Esophagus squamous epithelium (tissue), 5 donors: ENCODE results near the gene FOXRED2. TPM values are rescaled to one million over a fixed set of nuclear protein-coding genes. Genes with fewer than 3 reads are reported as not detected.
"Not testable (repeated sequence)": the region's sequence is repeated elsewhere in the genome, so short reads cannot be mapped to it uniquely, and the experiment has no call there.

Source experiments
- DNase-seq: peaks from one replicate; lab custom pipeline; 2025; lab: John Stamatoyannopoulos, UW
- H3K27ac ChIP-seq, 4 donors: fragments of 200-600 bp; sonication (generic); one replicate each; pipeline ENCODE4 v1.5.1; 2016 to 2019; ENCODE audit warnings: mild to moderate bottlenecking in 1 of 4
- H3K27me3 ChIP-seq, 4 donors: fragments of 200-600 bp; sonication (generic); 1 replicate in 3 of 4; 2 replicates in 1 of 4; pipeline versions ENCODE4 v1.5.1 to v1.6.0; 2017 to 2021; ENCODE audit warnings: antibody characterized with exemption in 1 of 4
- H3K36me3 ChIP-seq, 3 donors: fragments of 200-600 bp; sonication (generic); one replicate each; pipeline ENCODE4 v1.5.1; 2016 to 2019
- H3K4me1 ChIP-seq, 3 donors: fragments of 200-600 bp; sonication (generic); one replicate each; pipeline ENCODE4 v1.5.1; 2017 to 2019
- H3K4me3 ChIP-seq, 4 donors: fragments of 200-600 bp; sonication (generic); 1 replicate in 3 of 4; 2 replicates in 1 of 4; pipeline ENCODE4 v1.5.1; 2016 to 2019; ENCODE audit warnings: mild to moderate bottlenecking in 2 of 4, moderate library complexity in 1 of 4
- H3K9me3 ChIP-seq, 3 donors: fragments of 200-600 bp; sonication (generic); one replicate each; pipeline ENCODE4 v1.5.1; 2016 to 2019
- CTCF ChIP-seq, 6 experiments: fragments of 450-650 bp in 4 of 6; fragments of 200-600 bp in 2 of 6; sonication (generic) in 2 of 6; IDR thresholded peaks; one replicate each; pipeline ENCODE4 v1.5.1; 2016 to 2019; ENCODE audit warnings: antibody characterized with exemption in 6 of 6, mild to moderate bottlenecking in 4 of 6, moderate library complexity in 4 of 6
- POLR2A ChIP-seq, 4 donors: fragments of 450-650 bp; IDR thresholded peaks; one replicate each; pipeline ENCODE4 v1.6.1; 2017; ENCODE audit warnings: antibody characterized with exemption in 4 of 4, mild to moderate bottlenecking in 4 of 4, moderate library complexity in 3 of 4
- WGBS, 2 donors: methylation state at CpG; one replicate each; pipeline ENCODE4 v1.1.5; 2018; 5-methylcytosine and 5-hydroxymethylcytosine counted together
- intact Hi-C: fragments of 100-400 bp; cut with DNase I; formaldehyde crosslinking; loops from one replicate; pipeline ENCODE4 v1.15.0; 2022
- total RNA-seq, 4 donors: library from RNA; depleted of rRNA; stranded (reverse); fragments of >200 nt; gene quantifications; one replicate each; pipeline ENCODE4 v1.1.0, GENCODE V29; 2016
- donor health status: DM: yes; HTN: yes; CAD: no.

Gene FOXRED2
- total RNA-seq, 4 donors from 2014 or later, result 3.8 to 21.0 (median 7.6) TPM

GRCh38 chr22:36541831-36542411 is 35.1 kb upstream of the FOXRED2 start:
- Histone ChIP-seq H3K27ac (peak overlapping the region in 3 of 4 donors; percentile 21 to 48 (median 44)), H3K4me1 (peaks cover 4 to 20% (median 7%) of the 10 kb centered on the region in 3 donors), H3K27me3 (peaks cover 0 to 8% (median 1%) of the 10 kb centered on the region in 4 donors), H3K36me3 (no peaks in the 10 kb centered on the region), H3K9me3 (no peaks in the 10 kb centered on the region), H3K4me3 (no peak overlapping the region)
- no peak for DNase-seq
- TF ChIP-seq POLR2A (IDR thresholded peaks at IDR 0.05) (no peak), CTCF (IDR thresholded peaks at IDR 0.05) (no peak)
- WGBS, 2 donors, result 18 to 32% methylated on average over 8 to 9 of the region's 9 CpGs
- intact Hi-C loops, result loop anchor here (10.0 kb wide), 1 partner anchor 323 kb away; the partner anchor contains the start of gene NCF4

GRCh38 chr22:36540867-36541642 is 34.2 kb upstream of the FOXRED2 start:
- Histone ChIP-seq H3K27me3 (peaks cover 0 to 2% (median 0%) of the 10 kb centered on the region in 4 donors), H3K36me3 (no peaks in the 10 kb centered on the region), H3K4me3 (no peak overlapping the region), H3K4me1 (peaks cover 4 to 15% (median 7%) of the 10 kb centered on the region in 3 donors), H3K27ac (no peak overlapping the region), H3K9me3 (no peaks in the 10 kb centered on the region)
- no peak for DNase-seq
- TF ChIP-seq CTCF (IDR thresholded peaks at IDR 0.05), result no peak
- TF ChIP-seq POLR2A (IDR thresholded peaks at IDR 0.05), result no peak
- intact Hi-C loops, result loop anchor here (10.0 kb wide), 1 partner anchor 324 kb away; the partner anchor contains the start of gene NCF4
- WGBS, 2 donors, result 81 to 85% methylated on average over 12 of the region's 12 CpGs

- Histone ChIP-seq H3K27ac (no peak overlapping the region), H3K4me1 (peaks cover 4 to 12% (median 7%) of the 10 kb centered on the region in 3 donors), H3K9me3 (no peaks in the 10 kb centered on the region), H3K36me3 (no peaks in the 10 kb centered on the region), H3K4me3 (no peak overlapping the region), H3K27me3 (peaks cover 0 to 2% (median 0%) of the 10 kb centered on the region in 4 donors)
- TF ChIP-seq CTCF (IDR thresholded peaks at IDR 0.05) (no peak), POLR2A (IDR thresholded peaks at IDR 0.05) (no peak)
- intact Hi-C loops, result no loop called here
- 50 to 87% methylated on average over 5 to 6 of the region's 7 CpGs for WGBS, 2 donors
- no peak for DNase-seq
These were observed 31.7 kb upstream of the FOXRED2 start for GRCh38 chr22:36538529-36538928.

- 53 to 60% methylated on average over 2 to 3 of the region's 7 CpGs for WGBS, 2 donors
- H3K27me3 ChIP-seq, result no peaks in the 10 kb centered on the region
- intact Hi-C loops, result no loop called here
- TF ChIP-seq POLR2A (IDR thresholded peaks at IDR 0.05) (no peak), CTCF (IDR thresholded peaks at IDR 0.05) (no peak)
- no peak overlapping the region for H3K4me3 ChIP-seq
- DNase-seq, result no peak
- H3K36me3 ChIP-seq, result no peaks in the 10 kb centered on the region
- no peaks in the 10 kb centered on the region for H3K9me3 ChIP-seq
- H3K4me1 ChIP-seq, result peaks cover 1 to 4% (median 3%) of the 10 kb centered on the region in 3 donors
- no peak overlapping the region for H3K27ac ChIP-seq
These were observed 29.9 kb upstream of the FOXRED2 start for GRCh38 chr22:36536717-36537116.

GRCh38 chr22:36533320-36533719 is 26.5 kb upstream of the FOXRED2 start:
- H3K4me1 ChIP-seq, H3K9me3 ChIP-seq, H3K27me3 ChIP-seq, H3K36me3 ChIP-seq, H3K4me3 ChIP-seq, intact Hi-C loops, DNase-seq, H3K27ac ChIP-seq: not testable (repeated sequence)
- WGBS, 2 donors, result 73 to 92% methylated on average over 4 of the region's 4 CpGs
